Measurements from ENCODE around the gene PAF1.

- TF ChIP-seq TAF1 (IDR thresholded peaks at IDR 0.05; ENCODE audit: low read depth, low read length) (no peak), POLR2A (IDR thresholded peaks at IDR 0.05; ENCODE audit: low read depth, low read length) (no peak)
These were observed 8.8 kb downstream of the PAF1 start for GRCh38 chr19:39381910-39382611.
